Endodermal cell (in vitro differentiated cells): ENCODE data around the gene MED29. TPM values are rescaled to one million over a fixed set of nuclear protein-coding genes. Genes with fewer than 3 reads are reported as not detected.

Experiments
- DNase-seq: peaks from one replicate; pipeline ENCODE4 v3.0.0-alpha.2; 2017
- H3K27ac ChIP-seq: 2 replicates; pipeline ENCODE4 v1.5.1; 2013; ENCODE audit warnings: mild to moderate bottlenecking, low read depth, low read length, moderate library complexity
- H3K27me3 ChIP-seq: 2 replicates; pipeline ENCODE4 v1.6.1; 2013; ENCODE audit warnings: mild to moderate bottlenecking, low read length, moderate library complexity; ENCODE audit not compliant: insufficient read depth, control insufficient read depth, poor library complexity, severe bottlenecking
- H3K36me3 ChIP-seq: 2 replicates; pipeline ENCODE4 v1.7.0; 2013; ENCODE audit warnings: mild to moderate bottlenecking, low read length, moderate library complexity; ENCODE audit not compliant: control insufficient read depth, insufficient read depth
- H3K4me1 ChIP-seq: one replicate; pipeline ENCODE4 v1.7.0; 2013; ENCODE audit warnings: low read length; ENCODE audit not compliant: control insufficient read depth, insufficient read depth
- H3K4me3 ChIP-seq: 2 replicates; pipeline ENCODE4 v1.5.1; 2013; ENCODE audit warnings: mild to moderate bottlenecking, low read length, moderate library complexity
- H3K9ac ChIP-seq: 2 replicates; pipeline ENCODE4 v1.6.1; 2013; ENCODE audit warnings: mild to moderate bottlenecking, low read length, moderate library complexity; ENCODE audit not compliant: poor library complexity, severe bottlenecking; ENCODE audit errors: extremely low read depth
- H3K9me3 ChIP-seq: 2 replicates; pipeline ENCODE4 v1.6.1; 2013; ENCODE audit warnings: mild to moderate bottlenecking, low read length, moderate library complexity; ENCODE audit not compliant: control insufficient read depth
- H3K27ac Mint-ChIP-seq: 2 replicates; pipeline ENCODE4 v1.8.0; 2020; ENCODE audit warnings: mixed read lengths
- H3K27me3 Mint-ChIP-seq: 2 replicates; pipeline ENCODE4 v1.8.0; 2021; ENCODE audit warnings: mild to moderate bottlenecking, mixed read lengths; ENCODE audit not compliant: insufficient read depth
- H3K36me3 Mint-ChIP-seq: 2 replicates; pipeline ENCODE4 v1.8.0; 2020; ENCODE audit warnings: low read depth, mixed read lengths
- H3K4me1 Mint-ChIP-seq: 2 replicates; pipeline ENCODE4 v1.8.0; 2020; ENCODE audit warnings: mixed read lengths
- H3K4me3 Mint-ChIP-seq: 2 replicates; pipeline ENCODE4 v1.8.0; 2020; ENCODE audit warnings: mild to moderate bottlenecking, moderate library complexity, mixed read lengths
- H3K9me3 Mint-ChIP-seq: 2 replicates; pipeline ENCODE4 v1.8.0; 2020; ENCODE audit warnings: mild to moderate bottlenecking, mixed read lengths
- CTCF ChIP-seq: fragments of 200-600 bp; sonication (generic); conservative IDR thresholded peaks from 2 replicates; pipeline ENCODE4 v1.5.0; 2021; ENCODE audit warnings: antibody characterized with exemption, mild to moderate bottlenecking
- WGBS, 2 experiments: methylation state at CpG; one replicate each; pipeline versions ENCODE4 v1.1.5 to v1.1.7; 2013; ENCODE audit warnings: missing lambda C conversion rate in 2 of 2, mixed read lengths in 1 of 2; ENCODE audit not compliant: insufficient coverage in 1 of 2, insufficient read length in 1 of 2; 5-methylcytosine and 5-hydroxymethylcytosine counted together
- total RNA-seq, 2 donors: library from RNA; stranded (reverse); fragmentation: NEBNext Ultra II Directional in 1 of 2; extraction: Animal tissue kit (Norgen Biotek cat#: 25700) in 1 of 2; gene quantifications; 2 replicates in 1 of 2; 3 replicates in 1 of 2; pipeline ENCODE4 v1.2.1, GENCODE V29; 2021

MED29 gene
- total RNA-seq, 2 donors from 2014 or later, result 32.6 to 38.9 TPM

- Histone ChIP-seq H3K4me3 (no peak overlapping the region), H3K36me3 (peaks cover 84% of the 10 kb centered on the region), H3K4me1 (peaks cover 3% of the 10 kb centered on the region), H3K27me3 (no peaks in the 10 kb centered on the region), H3K27ac (no peak overlapping the region), H3K9me3 (no peaks in the 10 kb centered on the region), H3K9ac (no peak overlapping the region)
- no peak for TF ChIP-seq CTCF
- peaks cover 75% of the 10 kb centered on the region for H3K36me3 Mint-ChIP-seq
- peaks cover 3% of the 10 kb centered on the region for H3K4me1 Mint-ChIP-seq
- H3K4me3 Mint-ChIP-seq, result no peak overlapping the region
- WGBS, 2 experiments, result 87 to 96% methylated on average over 7 to 11 of the region's 12 CpGs
- no peak overlapping the region for H3K27ac Mint-ChIP-seq
- H3K27me3 Mint-ChIP-seq, result no peaks in the 10 kb centered on the region
- DNase-seq, result no peak
- H3K9me3 Mint-ChIP-seq, result no peaks in the 10 kb centered on the region
Measured at GRCh38 chr19:39352381-39353255, 38.6 kb upstream of the MED29 start.

GRCh38 chr19:39355253-39355652 lies 35.9 kb upstream of the MED29 start:
- H3K36me3 ChIP-seq, result peaks cover 83% of the 10 kb centered on the region
- DNase-seq, result no peak
- no peak for TF ChIP-seq CTCF
- H3K4me1 Mint-ChIP-seq, result no peaks in the 10 kb centered on the region
- no peak overlapping the region for H3K4me3 Mint-ChIP-seq
- H3K27ac ChIP-seq, result no peak overlapping the region
- peaks cover 78% of the 10 kb centered on the region for H3K36me3 Mint-ChIP-seq
- no peak overlapping the region for H3K9ac ChIP-seq
- H3K4me1 ChIP-seq, result peaks cover 3% of the 10 kb centered on the region
- H3K27me3 ChIP-seq, result no peaks in the 10 kb centered on the region
- H3K27ac Mint-ChIP-seq, result no peak overlapping the region
- WGBS, 2 experiments, result 93% methylated on average over 3 to 5 of the region's 5 CpGs
- no peaks in the 10 kb centered on the region for H3K9me3 Mint-ChIP-seq
- H3K27me3 Mint-ChIP-seq, result no peaks in the 10 kb centered on the region
- H3K9me3 ChIP-seq, result no peaks in the 10 kb centered on the region
- no peak overlapping the region for H3K4me3 ChIP-seq

GRCh38 chr19:39356073-39356472 lies 35.1 kb upstream of the MED29 start:
- H3K27me3 ChIP-seq, result no peaks in the 10 kb centered on the region
- H3K36me3 ChIP-seq, result peaks cover 90% of the 10 kb centered on the region
- DNase-seq, result no peak
- Mint-ChIP-seq H3K27me3 (no peaks in the 10 kb centered on the region), H3K9me3 (no peaks in the 10 kb centered on the region), H3K36me3 (peaks cover 84% of the 10 kb centered on the region), H3K4me1 (no peaks in the 10 kb centered on the region), H3K4me3 (no peak overlapping the region), H3K27ac (no peak overlapping the region)
- no peak overlapping the region for H3K27ac ChIP-seq
- TF ChIP-seq CTCF, result no peak
- no peak overlapping the region for H3K4me3 ChIP-seq
- peaks cover 3% of the 10 kb centered on the region for H3K4me1 ChIP-seq
- no peak overlapping the region for H3K9ac ChIP-seq
- WGBS, 2 experiments, result 74 to 77% methylated on average over 2 to 3 of the region's 3 CpGs
- H3K9me3 ChIP-seq, result no peaks in the 10 kb centered on the region
